ENCODE results near the gene TENM3.

GRCh38 chr4:182242787-182243186 lies 415 bp upstream of the TENM3 start:
- TF ChIP-seq EZH2 (IDR thresholded peaks at IDR 0.05): no peak
- TF ChIP-seq POLR2AphosphoS5 (IDR thresholded peaks at IDR 0.05; ENCODE audit: borderline replicate concordance, low read depth, low read length): no peak
- no peak for TF ChIP-seq FOXP2 (optimal IDR thresholded peaks at IDR 0.05; ENCODE audit: control extremely low read depth, extremely low read length, insufficient read depth)
